AG09309 (cell line): ENCODE data around the gene ITPR1.

Source experiments
- DNase-seq: peaks from one replicate; pipeline ENCODE4 v3.0.0-alpha.2; 2010; ENCODE audit warnings: low read depth
- H3K4me3 ChIP-seq: 2 replicates; pipeline ENCODE4 v1.5.1; 2011; ENCODE audit warnings: mild to moderate bottlenecking, low read depth, low read length, moderate library complexity; ENCODE audit not compliant: control insufficient read depth
- CTCF ChIP-seq: IDR thresholded peaks from 2 replicates; pipeline ENCODE4 v1.5.1; 2011; ENCODE audit warnings: mild to moderate bottlenecking, low read depth, low read length, inconsistent platforms; ENCODE audit not compliant: insufficient read depth, control insufficient read depth; ENCODE audit errors: missing control alignments

ITPR1 gene

GRCh38 chr3:4818986-4819693 lies 326.0 kb downstream of the ITPR1 start:
- DNase-seq, result no peak
- H3K4me3 ChIP-seq, result no peak overlapping the region
- no peak for TF ChIP-seq CTCF

GRCh38 chr3:4819746-4820145 lies 326.6 kb downstream of the ITPR1 start:
- no peak for DNase-seq
- no peak for TF ChIP-seq CTCF
- H3K4me3 ChIP-seq, result no peak overlapping the region

GRCh38 chr3:4820296-4821121 lies 327.4 kb downstream of the ITPR1 start:
- no peak for DNase-seq
- no peak for TF ChIP-seq CTCF
- no peak overlapping the region for H3K4me3 ChIP-seq

- TF ChIP-seq CTCF, result no peak
Measured at GRCh38 chr3:4821338-4821737, 328.2 kb downstream of the ITPR1 start.

GRCh38 chr3:4821975-4822374 lies 328.8 kb downstream of the ITPR1 start:
- TF ChIP-seq CTCF, result no peak
- H3K4me3 ChIP-seq, result no peak overlapping the region
- no peak for DNase-seq

More at GRCh38 chr3:4821338-4821737, 328.2 kb downstream of the ITPR1 start:
- H3K4me3 ChIP-seq, result no peak overlapping the region
- no peak for DNase-seq

- DNase-seq, result no peak
- no peak for TF ChIP-seq CTCF
- no peak overlapping the region for H3K4me3 ChIP-seq
Measured at GRCh38 chr3:4822568-4822967, 329.4 kb downstream of the ITPR1 start.
